ELF-1 (cell line): Measurements from ENCODE around the gene ITPKB.
"Not testable (repeated sequence)": the region's sequence is repeated elsewhere in the genome, so short reads cannot be mapped to it uniquely, and the experiment has no call there.

Experiments used
- DNase-seq: peaks from one replicate; pipeline ENCODE4 v3.0.0-alpha.2; 2016; ENCODE audit warnings: low read depth, low spot score

The ITPKB gene

DNA sequence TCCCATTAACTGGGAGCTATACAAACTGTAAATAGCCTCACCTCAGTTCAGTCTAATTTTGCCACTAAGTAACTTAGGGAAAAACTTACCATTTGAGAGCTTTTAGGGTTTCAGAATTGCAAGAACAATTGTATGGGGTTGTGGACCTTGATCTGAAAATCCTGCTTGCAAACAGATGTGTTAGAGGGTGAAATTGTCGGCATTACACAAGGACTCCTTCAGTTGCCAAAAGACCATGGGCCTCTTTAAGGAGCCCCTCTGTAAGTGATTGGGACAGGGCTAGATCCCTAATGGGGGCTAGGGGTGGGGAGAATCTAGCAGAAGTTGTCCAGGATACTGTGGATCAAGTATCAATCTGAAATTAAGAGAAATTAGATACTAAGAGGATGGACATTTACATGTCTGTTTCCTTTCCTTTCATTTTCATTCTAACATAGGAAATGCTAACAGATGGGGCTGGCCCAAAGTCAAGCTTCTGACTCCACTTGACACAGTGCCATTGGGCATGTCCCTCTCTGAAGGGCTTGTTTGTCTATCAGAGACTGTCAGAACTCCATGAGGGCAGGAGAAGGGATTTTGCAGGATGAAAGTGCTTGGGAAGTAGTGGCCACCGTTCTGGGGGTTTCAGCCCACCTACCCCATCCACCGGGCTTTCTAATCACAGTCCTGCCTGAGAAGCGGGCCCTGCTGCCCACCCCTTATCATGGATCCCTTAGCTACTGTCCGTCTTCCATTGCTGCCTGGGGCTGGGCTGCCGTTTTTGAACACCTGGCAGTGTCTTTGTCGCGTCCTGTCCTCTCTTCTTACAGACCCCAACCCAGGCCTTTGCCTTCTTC, 135.8 kb downstream of the ITPKB start:
- no peak for DNase-seq

DNA sequence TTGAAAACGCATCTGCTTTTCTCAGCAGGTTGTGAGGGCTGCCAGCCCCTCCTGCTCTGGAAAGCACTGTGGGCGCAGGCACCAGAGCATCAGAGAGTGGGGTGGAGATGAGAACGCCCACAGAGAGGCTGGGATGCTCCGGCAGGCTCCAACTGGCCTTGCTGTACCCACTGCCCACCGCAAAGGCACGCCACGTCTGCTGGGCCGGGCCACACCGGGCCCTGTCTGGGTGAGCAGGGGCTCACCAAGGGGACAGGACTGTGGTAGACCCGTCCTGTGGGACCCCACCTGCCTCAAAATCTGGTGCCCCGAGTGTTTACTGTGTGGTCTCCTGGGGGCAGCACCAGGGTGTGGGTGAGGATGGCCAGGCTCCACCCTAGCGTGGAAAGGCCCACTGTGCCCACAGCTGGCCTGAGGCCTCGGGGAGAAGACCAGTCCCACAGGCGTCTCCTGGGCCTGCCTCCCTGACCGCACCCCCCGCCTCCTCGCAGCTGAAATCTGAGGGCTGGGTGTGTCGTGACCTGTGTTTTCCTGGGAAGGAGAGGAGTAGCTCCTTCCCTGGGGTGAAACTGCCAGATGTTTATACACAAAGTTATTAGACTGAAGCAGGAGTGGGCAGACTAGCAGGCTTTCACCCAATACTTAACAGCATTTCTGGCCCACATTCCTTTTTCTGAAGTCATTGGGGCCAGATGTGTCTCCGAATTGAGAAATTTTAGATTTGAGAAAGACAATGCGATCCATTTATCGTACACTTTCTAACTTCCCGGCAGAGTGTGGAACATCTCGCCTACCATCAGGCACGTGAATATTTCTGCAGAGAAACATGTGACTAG, 136.7 kb downstream of the ITPKB start:
- DNase-seq: no peak

DNA sequence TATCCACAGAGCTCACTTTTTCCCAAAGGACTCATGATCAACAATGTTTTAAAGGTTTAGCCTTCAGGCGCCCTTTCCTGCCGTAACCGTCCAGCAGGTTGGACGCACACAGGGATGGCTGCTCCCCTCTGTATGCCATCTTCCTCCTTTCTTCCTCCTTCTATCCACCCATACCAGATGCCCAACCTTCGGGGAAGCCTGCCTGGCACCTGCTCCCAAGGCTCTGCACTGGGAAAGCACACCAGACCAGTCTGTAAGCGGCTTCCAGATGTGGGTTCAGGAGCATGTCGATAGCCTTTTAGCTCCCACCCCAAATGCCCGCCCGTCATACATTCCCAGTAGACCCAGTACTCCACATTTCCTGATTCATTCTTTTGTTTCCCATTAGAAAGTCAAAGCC, 137.6 kb downstream of the ITPKB start:
- DNase-seq: no peak

DNA sequence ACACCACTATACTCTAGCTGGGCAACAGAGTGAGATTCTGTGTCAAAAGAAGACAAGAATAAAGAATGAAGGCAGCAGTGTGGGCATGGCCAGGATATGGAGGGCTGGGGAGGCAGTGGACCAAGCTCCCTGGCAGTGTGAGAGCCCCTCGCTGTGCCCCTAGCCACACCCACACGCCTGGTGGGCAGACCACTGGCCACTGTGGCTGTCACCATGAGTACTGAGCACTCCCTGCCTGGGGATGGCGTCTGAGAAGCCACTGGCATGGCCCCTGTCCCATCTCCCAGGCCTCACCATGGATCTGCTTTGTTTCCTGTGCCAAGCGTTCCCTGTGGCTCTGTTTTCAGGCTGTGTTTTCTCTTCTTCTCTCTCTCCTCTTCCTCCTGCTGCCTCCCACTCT, 138.8 kb downstream of the ITPKB start:
- no peak for DNase-seq

DNA sequence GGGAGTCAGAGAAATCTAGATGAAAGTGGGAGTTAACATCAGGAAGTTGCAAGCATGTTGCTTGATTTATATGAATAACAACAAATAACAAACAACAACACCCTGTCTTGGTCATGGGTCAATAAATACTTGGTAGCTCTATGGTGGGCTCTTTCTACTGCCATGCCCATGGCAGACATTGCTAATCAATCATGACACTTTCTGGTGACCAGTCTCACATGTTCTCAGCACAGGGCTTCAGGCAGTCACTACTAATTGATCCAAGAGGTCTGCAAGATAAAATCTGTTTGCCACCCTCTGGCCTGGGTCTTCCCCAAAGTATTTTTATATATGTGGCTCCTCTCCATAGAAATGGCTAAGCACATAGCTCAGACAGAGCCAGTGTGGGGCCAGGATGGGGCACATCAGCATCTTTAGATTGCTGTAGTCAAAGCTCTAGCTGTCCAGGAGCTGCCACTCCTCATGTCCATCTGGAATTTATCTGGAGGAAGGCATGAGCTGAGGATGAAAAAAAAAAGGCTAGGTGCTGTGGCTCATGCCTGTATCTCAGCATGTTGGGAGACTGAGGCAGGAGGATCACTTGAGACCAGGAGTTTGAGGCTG, 139.3 kb downstream of the ITPKB start:
- DNase-seq: no peak

DNA sequence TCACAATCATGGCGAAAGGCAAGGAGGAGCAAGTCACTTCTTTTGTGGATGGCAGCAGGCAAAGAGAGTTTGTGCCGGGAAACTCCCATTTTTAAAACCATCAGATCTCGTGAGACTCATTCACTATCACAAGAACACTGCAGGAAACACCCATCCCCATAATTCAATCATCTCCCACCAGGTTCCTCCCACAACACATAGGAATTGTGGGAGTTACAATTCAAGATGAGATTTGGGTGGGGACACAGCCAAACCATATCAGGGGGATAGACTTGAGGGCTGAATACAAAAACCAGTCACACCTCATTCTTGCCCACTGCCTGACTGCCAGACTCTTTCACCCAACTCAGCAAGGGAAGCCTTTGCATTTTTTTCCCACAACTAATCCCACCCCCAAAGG, 140.1 kb downstream of the ITPKB start:
- DNase-seq: not testable (repeated sequence)

DNA sequence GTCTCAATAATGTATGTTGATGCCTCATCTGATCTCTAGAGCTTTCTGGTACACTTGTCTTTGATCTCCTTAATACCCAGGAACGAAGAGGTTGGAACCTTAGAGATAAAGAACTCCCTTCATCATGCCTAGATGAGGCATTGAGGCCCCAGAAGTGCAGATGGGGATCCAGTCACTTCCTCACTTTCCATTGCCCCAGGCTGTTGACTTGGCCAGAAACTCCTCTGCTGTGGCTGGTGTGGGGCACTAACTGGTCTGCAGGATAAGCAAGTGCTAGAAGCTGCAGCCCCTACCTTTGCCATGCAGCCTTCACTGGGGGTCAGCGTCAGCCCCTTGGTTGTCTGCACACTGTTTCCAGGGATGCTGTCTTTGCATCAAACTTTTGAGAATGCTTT, 140.6 kb downstream of the ITPKB start:
- peak; percentile 27 for DNase-seq

DNA sequence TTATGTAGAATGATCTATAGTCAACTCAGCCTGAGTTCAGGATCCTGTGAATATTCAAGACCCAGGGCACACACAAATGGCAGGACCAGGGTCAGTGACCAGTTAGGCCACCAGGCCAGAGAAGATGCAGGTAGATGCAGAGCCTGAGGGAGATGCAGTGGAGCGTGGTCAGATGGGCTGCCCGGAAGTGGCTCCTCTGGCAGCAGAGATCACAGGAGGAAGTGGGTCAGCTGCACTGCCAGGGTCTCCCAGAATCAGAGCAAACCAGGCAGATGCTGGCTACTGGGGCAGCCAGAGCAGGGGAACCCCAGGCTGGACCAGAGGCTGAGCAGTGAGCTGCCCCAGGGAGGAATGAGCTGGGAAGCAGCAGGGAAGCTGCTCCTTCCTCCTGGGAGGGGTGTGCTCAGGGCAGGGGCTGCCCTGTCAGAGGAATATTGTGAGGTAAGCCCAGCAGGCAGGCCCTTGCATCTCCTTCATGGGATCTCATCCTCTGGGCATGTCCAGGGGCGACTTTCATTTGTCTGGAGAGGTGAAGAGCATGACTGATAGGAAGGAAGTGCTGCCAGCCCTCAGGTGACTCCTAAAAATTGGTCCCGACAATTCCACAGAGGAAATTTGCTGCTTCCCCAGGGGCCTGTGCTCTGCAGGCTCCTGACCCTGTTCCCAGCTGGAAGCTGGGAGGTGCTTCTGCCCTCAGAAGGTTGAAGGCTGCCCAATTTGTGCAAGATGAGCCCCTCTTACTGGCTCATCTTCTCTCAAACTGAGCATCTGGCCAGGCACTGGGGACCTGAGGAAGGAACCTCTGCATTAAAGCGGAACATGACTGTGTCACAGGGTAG, 141.2 kb downstream of the ITPKB start:
- DNase-seq: peak; percentile 8

DNA sequence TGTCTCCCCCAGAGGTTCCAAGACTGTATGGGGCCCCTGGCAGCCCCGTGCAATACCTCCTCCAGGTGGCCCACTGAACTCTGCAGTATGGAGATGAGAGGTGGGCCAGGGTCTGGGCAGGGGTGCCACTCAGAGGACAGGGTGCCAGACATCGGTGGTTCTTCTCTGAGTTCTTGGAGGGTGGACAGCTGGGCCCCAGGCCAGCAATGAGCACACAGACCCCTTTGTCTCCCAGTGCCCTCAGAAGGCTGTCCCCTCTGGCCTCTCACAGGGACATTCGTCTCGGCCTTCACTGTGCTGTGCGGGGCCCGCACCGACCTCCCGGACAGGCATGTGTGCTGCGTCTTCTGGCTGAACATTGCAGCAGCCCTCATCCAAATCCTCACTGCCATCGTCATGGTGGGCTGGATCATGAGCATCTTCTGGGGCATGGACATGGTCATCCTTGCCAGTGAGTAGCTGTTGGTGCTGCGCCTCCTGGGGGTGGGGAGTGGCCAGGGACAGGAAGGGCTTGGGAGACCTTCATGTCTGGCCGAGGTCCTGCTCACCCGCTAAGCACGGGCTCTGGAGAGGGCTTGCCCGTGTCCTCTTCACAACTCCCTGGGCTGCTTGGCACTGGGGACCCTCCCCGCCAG, 142.4 kb downstream of the ITPKB start:
- no peak for DNase-seq

DNA sequence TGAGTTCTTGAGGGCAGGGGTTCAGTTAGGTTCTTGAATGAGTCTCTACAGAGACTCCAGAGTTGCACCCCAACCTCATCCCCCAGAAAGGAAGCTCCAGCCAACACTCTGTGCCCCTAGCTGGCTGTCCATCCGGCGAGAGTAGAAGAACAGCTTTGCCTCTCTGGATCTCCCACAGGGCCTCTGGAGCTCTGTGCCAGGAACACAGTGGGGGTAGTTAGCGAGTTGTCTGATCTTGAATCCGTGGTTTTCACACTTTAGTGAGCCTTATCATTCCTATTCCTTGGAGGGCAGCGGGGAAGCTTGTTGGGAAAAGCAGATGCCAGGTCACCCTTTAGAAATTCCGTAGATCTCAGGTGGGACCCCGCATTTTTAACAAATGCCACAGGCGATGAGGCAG, 145.5 kb downstream of the ITPKB start:
- no peak for DNase-seq

DNA sequence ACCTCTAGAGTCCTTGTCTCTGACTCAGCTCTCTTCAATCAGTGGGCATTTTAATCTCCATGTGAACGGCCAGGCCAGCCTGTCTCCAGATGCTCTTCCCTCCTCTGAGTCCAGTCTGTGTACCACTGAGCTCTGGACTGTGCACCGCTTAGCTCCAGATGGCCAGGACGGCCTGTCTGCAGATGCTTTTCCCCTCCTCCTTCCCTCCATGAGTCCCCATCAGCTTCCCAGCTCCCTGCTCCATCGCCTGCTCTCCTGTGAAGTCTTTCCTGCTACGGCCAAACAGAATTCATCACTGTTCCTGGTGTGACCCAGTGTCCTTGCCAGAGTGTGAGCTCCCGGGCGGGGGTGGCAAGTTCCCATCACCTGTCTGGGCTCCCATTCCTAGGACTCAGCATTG, 148.5 kb downstream of the ITPKB start:
- no peak for DNase-seq

DNA sequence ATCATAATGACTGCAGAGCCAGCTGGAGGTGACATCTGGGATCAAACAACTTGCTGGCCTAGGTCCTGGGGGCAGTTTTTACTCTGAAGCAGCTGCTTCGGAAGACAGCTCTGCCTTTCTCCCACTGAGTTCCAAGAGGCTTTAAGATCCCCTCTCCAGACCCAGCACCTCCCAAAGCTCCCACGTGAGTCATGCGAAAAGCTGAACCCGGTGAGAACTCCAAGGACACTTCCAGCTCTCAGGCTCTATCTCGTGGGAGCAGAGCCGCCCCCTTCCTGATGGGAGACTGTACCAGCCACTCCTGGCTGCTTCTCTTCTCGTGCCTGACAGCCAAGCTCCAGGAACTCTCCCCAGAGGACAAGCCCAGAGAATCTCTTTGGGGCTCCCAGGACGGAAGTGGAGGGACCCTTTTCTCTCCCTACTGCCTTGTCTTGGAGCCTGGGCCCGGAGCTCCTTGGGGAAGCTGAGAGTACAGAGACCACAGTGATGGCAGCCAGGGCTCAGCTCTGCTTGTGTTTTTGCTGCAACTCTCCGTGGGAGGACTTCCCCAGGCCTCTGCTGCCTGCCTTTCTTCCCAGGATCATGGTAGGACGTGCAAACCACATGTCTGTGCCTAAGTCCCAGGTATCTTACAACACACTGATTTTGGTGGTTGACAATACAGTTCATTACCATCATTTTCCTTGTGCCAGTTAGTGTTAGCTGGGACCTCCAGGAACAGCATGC, 149.9 kb downstream of the ITPKB start:
- DNase-seq: peak; percentile 18

DNA sequence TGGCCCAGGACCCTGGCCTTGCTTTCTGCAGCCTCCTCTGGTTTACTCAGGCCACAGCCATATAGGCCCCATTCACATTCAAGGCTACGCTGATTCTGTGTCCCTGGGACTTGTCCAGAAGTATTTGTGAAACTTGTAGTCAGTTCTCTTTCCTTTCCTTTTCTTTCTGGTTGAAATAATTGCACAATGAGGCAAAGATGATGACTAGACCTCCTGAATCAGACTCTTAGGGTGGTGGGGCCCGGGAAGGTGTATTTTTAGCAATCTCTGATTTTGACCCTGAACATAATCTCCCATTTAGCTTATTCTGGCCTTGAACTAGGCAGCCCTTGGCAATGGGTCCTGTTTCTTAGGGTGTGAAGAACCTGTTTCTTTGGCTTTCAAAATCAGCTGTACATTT, 150.6 kb downstream of the ITPKB start:
- no peak for DNase-seq

DNA sequence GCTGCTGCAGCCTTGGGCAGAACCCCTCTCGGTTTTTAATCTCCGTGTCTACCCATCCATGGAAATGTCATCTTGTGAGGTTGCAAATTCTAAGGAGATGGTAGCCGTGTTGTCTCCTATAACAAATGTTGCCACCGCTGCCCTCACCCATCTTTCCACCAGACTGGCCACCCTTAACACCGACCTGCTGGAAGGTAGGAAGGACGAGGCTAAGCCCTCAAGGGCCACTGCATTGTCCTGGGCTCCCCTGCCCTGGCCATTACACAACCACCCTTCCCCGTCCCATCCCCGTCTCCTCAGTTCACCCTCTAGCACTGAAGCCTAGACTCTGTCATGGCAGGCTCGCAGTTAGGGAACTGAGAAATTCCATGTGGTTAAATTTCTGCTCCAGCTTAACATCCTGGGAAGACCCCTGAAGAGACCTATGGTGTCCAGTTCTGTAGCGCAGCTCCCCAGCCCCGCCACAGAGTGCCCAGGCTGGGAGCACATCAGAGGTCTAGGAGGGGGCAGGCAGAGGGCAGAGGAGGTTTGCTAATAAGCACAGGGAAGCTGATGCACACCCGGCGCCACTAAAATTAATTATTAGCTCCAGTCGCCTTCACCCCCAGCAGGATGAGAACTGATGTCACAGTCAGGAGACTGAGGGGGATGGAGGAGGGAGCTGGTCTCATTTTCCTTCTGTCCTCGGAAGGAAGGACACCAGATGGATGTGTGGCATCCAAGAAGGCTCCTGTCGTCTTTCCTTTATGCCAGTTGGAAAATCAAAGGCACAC, 152.2 kb downstream of the ITPKB start:
- no peak for DNase-seq

DNA sequence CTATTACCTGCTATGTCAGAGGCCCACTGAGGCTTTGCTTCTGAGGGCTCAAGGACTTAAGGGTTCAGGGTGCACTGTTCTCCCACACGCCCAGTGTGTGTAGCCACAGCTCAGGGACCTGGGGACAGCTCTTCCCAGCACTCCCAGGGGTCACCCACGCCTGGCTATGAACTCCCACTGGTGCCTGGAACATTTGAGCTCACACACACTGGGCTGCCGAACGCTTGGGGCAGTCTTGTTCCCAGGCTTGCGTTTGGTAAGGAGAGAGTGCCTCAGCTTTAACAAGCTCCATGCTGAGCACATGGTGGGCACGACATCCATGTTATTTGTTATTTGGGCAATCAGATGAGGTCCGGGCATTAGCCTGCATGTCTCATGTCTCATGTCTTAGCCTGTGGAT, 153.0 kb downstream of the ITPKB start:
- DNase-seq: no peak

DNA sequence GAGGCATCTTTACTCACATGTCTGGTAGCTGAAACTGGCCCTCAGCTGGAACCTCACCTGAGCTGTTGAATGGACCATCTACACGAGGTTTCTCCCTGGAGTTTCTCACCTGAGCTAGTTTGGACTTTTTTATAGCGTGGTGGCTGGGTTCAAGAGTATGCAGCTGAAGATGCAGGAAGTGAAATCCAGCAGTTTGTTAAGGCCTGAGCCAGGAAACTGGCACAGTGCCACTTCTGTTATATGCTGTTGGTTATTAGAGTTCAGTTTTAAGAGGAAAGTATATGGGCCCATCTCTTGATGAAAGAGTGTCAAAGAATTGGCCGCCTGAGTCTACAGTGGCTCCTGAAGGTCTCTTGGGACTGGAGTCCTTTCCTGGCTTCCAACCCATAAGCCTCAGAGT, 154.9 kb downstream of the ITPKB start:
- DNase-seq: no peak

DNA sequence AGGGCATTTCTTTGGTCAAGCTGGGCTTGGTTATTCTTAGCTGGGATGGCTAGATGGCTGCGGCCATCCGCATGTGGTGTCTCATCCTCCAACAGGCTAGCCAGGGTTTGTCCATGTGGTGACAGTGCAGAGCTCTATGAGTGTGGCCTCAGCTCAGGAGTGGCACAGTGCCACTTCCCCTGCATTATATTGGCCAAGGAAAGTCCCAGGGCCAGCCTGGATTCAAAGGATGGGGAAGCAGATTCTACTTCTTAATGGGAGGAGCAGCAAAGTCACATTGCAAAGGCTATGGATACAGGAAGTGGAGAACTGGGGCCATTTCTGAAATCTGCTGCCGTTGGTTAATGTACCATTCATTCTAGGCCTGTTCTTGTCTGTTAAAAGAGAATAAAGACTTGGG, 156.1 kb downstream of the ITPKB start:
- no peak for DNase-seq
